HG02973 (cell line): Measurements from ENCODE around the gene ELMO3.

Experiments
- ATAC-seq: cut with Tn5 transposase; IDR thresholded peaks from one replicate; pipeline ENCODE4 v1.9.1; 2021; ENCODE audit warnings: moderate library complexity; ENCODE audit not compliant: unreplicated experiment

Gene ELMO3

GRCh38 chr16:67193536-67193935, 5.4 kb upstream of the ELMO3 start:
- ATAC-seq = no peak

GRCh38 chr16:67194260-67194659, 4.7 kb upstream of the ELMO3 start:
- ATAC-seq = no peak

- ATAC-seq = no peak
Observed at GRCh38 chr16:67195676-67196075, 3.3 kb upstream of the ELMO3 start.

GRCh38 chr16:67196881-67197280, 2.0 kb upstream of the ELMO3 start:
- ATAC-seq = no peak

- ATAC-seq = no peak
Observed at GRCh38 chr16:67197704-67198103, 1.2 kb upstream of the ELMO3 start.

GRCh38 chr16:67198238-67198734, 645 bp upstream of the ELMO3 start:
- no peak for ATAC-seq

GRCh38 chr16:67199808-67200198, 872 bp downstream of the ELMO3 start:
- ATAC-seq = no peak

- no peak for ATAC-seq
Observed at GRCh38 chr16:67200491-67200890, 1.6 kb downstream of the ELMO3 start.

GRCh38 chr16:67201411-67202345, 2.7 kb downstream of the ELMO3 start:
- ATAC-seq = no peak

GRCh38 chr16:67202426-67202825, 3.5 kb downstream of the ELMO3 start:
- ATAC-seq = no peak

GRCh38 chr16:67202956-67203493, 4.1 kb downstream of the ELMO3 start:
- no peak for ATAC-seq

- no peak for ATAC-seq
Observed at GRCh38 chr16:67204076-67204475, 5.1 kb downstream of the ELMO3 start.

GRCh38 chr16:67206129-67206837, 7.4 kb downstream of the ELMO3 start:
- no peak for ATAC-seq

GRCh38 chr16:67206838-67207248, 7.9 kb downstream of the ELMO3 start:
- ATAC-seq = no peak

- ATAC-seq = no peak
Observed at GRCh38 chr16:67207249-67208091, 8.5 kb downstream of the ELMO3 start.

GRCh38 chr16:67208154-67208896, 9.4 kb downstream of the ELMO3 start:
- no peak for ATAC-seq

- ATAC-seq = no peak
Observed at GRCh38 chr16:67209565-67209964, 10.6 kb downstream of the ELMO3 start.

- no peak for ATAC-seq
Observed at GRCh38 chr16:67210069-67210937, 11.4 kb downstream of the ELMO3 start.

GRCh38 chr16:67211674-67212073, 12.7 kb downstream of the ELMO3 start:
- ATAC-seq = no peak
